BE2C (cell line): ENCODE results near the gene TMEM138. TPM values are rescaled to one million over a fixed set of nuclear protein-coding genes. Genes with fewer than 3 reads are reported as not detected.

Experiments
- DNase-seq: peaks from one replicate; pipeline ENCODE4 v3.0.0-alpha.2; 2020
- H3K27me3 ChIP-seq: fragments of 250-450 bp; sonication (Bioruptor Pico); 2 replicates; pipeline ENCODE4 v1.5.1; 2020; ENCODE audit warnings: mild to moderate bottlenecking
- H3K36me3 ChIP-seq: fragments of 250-450 bp; sonication (Bioruptor Pico); 2 replicates; pipeline ENCODE4 v1.5.1; 2020; ENCODE audit warnings: mild to moderate bottlenecking
- H3K4me1 ChIP-seq: fragments of 250-450 bp; sonication (Bioruptor Pico); 2 replicates; pipeline ENCODE4 v1.5.1; 2020
- H3K4me3 ChIP-seq: 2 replicates; pipeline ENCODE4 v1.5.1; 2011; ENCODE audit warnings: low read depth, low read length
- H3K9me3 ChIP-seq: fragments of 250-450 bp; sonication (Bioruptor Pico); 2 replicates; pipeline ENCODE4 v1.5.1; 2020
- CTCF ChIP-seq: IDR thresholded peaks from 2 replicates; pipeline ENCODE4 v1.5.1; 2012; ENCODE audit warnings: mild to moderate bottlenecking, low read depth, low read length
- polyA plus RNA-seq: library from polyadenylated mRNA; unstranded; fragments of >200 nt; gene quantifications from one replicate; pipeline ENCODE4 v1.2.1, GENCODE V29; 2012; ENCODE audit warnings: low read depth, missing spikeins; ENCODE audit not compliant: insufficient read length, insufficient read depth

TMEM138 gene
- polyA plus RNA-seq, result 63.4 TPM

GRCh38 chr11:61361741-61362541 lies at the start of gene TMEM138, which contains the start of gene CYB561A3:
Gene TMEM138, plus strand, starts transcription at chr11:61362374. Its CDS starts 2,017 bp downstream, at chr11:61364391.
Gene CYB561A3, minus strand, starts transcription at chr11:61361882. Its CDS starts 5,169 bp downstream, at chr11:61356713.
- peak; percentile 87 for DNase-seq
- Histone ChIP-seq H3K27me3 (no peaks in the 10 kb centered on the region), H3K36me3 (peaks cover 26% of the 10 kb centered on the region), H3K4me1 (peaks cover 4% of the 10 kb centered on the region; the same call in 1 of the 2 replicates), H3K9me3 (no peaks in the 10 kb centered on the region), H3K4me3 (peak within 1 kb of the TSS; percentile 76)
- no peak for TF ChIP-seq CTCF

- no peak for TF ChIP-seq CTCF
- DNase-seq, result no peak
- Histone ChIP-seq H3K9me3 (no peaks in the 10 kb centered on the region), H3K4me3 (no peak overlapping the region), H3K27me3 (no peaks in the 10 kb centered on the region), H3K36me3 (peaks cover 21% of the 10 kb centered on the region), H3K4me1 (no peaks in the 10 kb centered on the region)
Measured at GRCh38 chr11:61315260-61315659, 46.9 kb upstream of the TMEM138 start.

GRCh38 chr11:61325649-61326414 lies 36.3 kb upstream of the TMEM138 start:
- Histone ChIP-seq H3K4me1 (no peaks in the 10 kb centered on the region), H3K27me3 (no peaks in the 10 kb centered on the region), H3K4me3 (no peak overlapping the region), H3K9me3 (no peaks in the 10 kb centered on the region), H3K36me3 (peaks cover 42% of the 10 kb centered on the region)
- DNase-seq, result no peak
- TF ChIP-seq CTCF, result no peak

GRCh38 chr11:61327669-61328071 lies 34.5 kb upstream of the TMEM138 start:
- TF ChIP-seq CTCF, result no peak
- no peaks in the 10 kb centered on the region for H3K4me1 ChIP-seq
- no peaks in the 10 kb centered on the region for H3K27me3 ChIP-seq
- H3K4me3 ChIP-seq, result no peak overlapping the region
- DNase-seq, result no peak
- no peaks in the 10 kb centered on the region for H3K9me3 ChIP-seq
- peaks cover 29% of the 10 kb centered on the region for H3K36me3 ChIP-seq

GRCh38 chr11:61328351-61328750 lies 33.8 kb upstream of the TMEM138 start:
- TF ChIP-seq CTCF, result no peak
- peak; percentile 18 for DNase-seq
- no peaks in the 10 kb centered on the region for H3K27me3 ChIP-seq
- H3K4me3 ChIP-seq, result no peak overlapping the region
- H3K9me3 ChIP-seq, result no peaks in the 10 kb centered on the region
- H3K4me1 ChIP-seq, result no peaks in the 10 kb centered on the region
- peaks cover 22% of the 10 kb centered on the region for H3K36me3 ChIP-seq
